Femur (tissue), 1 donor: ENCODE results near the gene NFATC1.

Experiments used
- DNase-seq: peaks from one replicate; pipeline ENCODE4 v3.0.0-alpha.2; 2017

NFATC1 gene

GRCh38 chr18:79445696-79446561 lies 50.2 kb downstream of the NFATC1 start:
- no peak for DNase-seq

GRCh38 chr18:79446931-79447330 lies 51.2 kb downstream of the NFATC1 start:
- DNase-seq: no peak

GRCh38 chr18:79447703-79448367 lies 52.1 kb downstream of the NFATC1 start:
- DNase-seq: no peak

GRCh38 chr18:79448621-79449020 lies 52.9 kb downstream of the NFATC1 start:
- no peak for DNase-seq

GRCh38 chr18:79449551-79450288 lies 54.0 kb downstream of the NFATC1 start:
- DNase-seq: no peak

GRCh38 chr18:79450289-79451080 lies 54.8 kb downstream of the NFATC1 start:
- DNase-seq: no peak

GRCh38 chr18:79451237-79452125 lies 55.8 kb downstream of the NFATC1 start:
- no peak for DNase-seq

- DNase-seq: no peak
These were observed 56.7 kb downstream of the NFATC1 start for GRCh38 chr18:79452190-79452990.

GRCh38 chr18:79452991-79453645 lies 57.4 kb downstream of the NFATC1 start:
- no peak for DNase-seq

- DNase-seq: peak; percentile 58
These were observed 58.3 kb downstream of the NFATC1 start for GRCh38 chr18:79453816-79454735.

- DNase-seq: no peak
These were observed 59.5 kb downstream of the NFATC1 start for GRCh38 chr18:79455261-79455660.

- no peak for DNase-seq
These were observed 60.6 kb downstream of the NFATC1 start for GRCh38 chr18:79456105-79456980.

GRCh38 chr18:79457239-79457638 lies 61.5 kb downstream of the NFATC1 start:
- no peak for DNase-seq

GRCh38 chr18:79457652-79458051 lies 61.9 kb downstream of the NFATC1 start:
- DNase-seq: no peak

- peak; percentile 70 for DNase-seq
These were observed 62.6 kb downstream of the NFATC1 start for GRCh38 chr18:79458131-79458838.

GRCh38 chr18:79458917-79459803 lies 63.4 kb downstream of the NFATC1 start:
- DNase-seq: no peak
